ENCODE data around the gene ETHE1.

The ETHE1 gene

GRCh38 chr19:43462785-43463380 lies 64.1 kb downstream of the ETHE1 start:
- no peak for DNase-seq

- no peak for DNase-seq
Observed at GRCh38 chr19:43462383-43462782, 64.6 kb downstream of the ETHE1 start.

- DNase-seq = no peak
Observed at GRCh38 chr19:43461303-43461702, 65.7 kb downstream of the ETHE1 start.

GRCh38 chr19:43460362-43461016 lies 66.5 kb downstream of the ETHE1 start:
- DNase-seq = no peak

- no peak for DNase-seq
Observed at GRCh38 chr19:43457809-43458208, 69.2 kb downstream of the ETHE1 start.
